Esophagus squamous epithelium (tissue), 5 donors: Measurements from ENCODE around the gene SUN5. TPM values are rescaled to one million over a fixed set of nuclear protein-coding genes. Genes with fewer than 3 reads are reported as not detected.
"Not testable (repeated sequence)": the region's sequence is repeated elsewhere in the genome, so short reads cannot be mapped to it uniquely, and the experiment has no call there.

Experiments
- DNase-seq: peaks from one replicate; lab custom pipeline; 2025; lab: John Stamatoyannopoulos, UW
- H3K27ac ChIP-seq, 4 donors: fragments of 200-600 bp; sonication (generic); one replicate each; pipeline ENCODE4 v1.5.1; 2016 to 2019; ENCODE audit warnings: mild to moderate bottlenecking in 1 of 4
- H3K27me3 ChIP-seq, 4 donors: fragments of 200-600 bp; sonication (generic); 1 replicate in 3 of 4; 2 replicates in 1 of 4; pipeline versions ENCODE4 v1.5.1 to v1.6.0; 2017 to 2021; ENCODE audit warnings: antibody characterized with exemption in 1 of 4
- H3K36me3 ChIP-seq, 3 donors: fragments of 200-600 bp; sonication (generic); one replicate each; pipeline ENCODE4 v1.5.1; 2016 to 2019
- H3K4me1 ChIP-seq, 3 donors: fragments of 200-600 bp; sonication (generic); one replicate each; pipeline ENCODE4 v1.5.1; 2017 to 2019
- H3K4me3 ChIP-seq, 4 donors: fragments of 200-600 bp; sonication (generic); 1 replicate in 3 of 4; 2 replicates in 1 of 4; pipeline ENCODE4 v1.5.1; 2016 to 2019; ENCODE audit warnings: mild to moderate bottlenecking in 2 of 4, moderate library complexity in 1 of 4
- H3K9me3 ChIP-seq, 3 donors: fragments of 200-600 bp; sonication (generic); one replicate each; pipeline ENCODE4 v1.5.1; 2016 to 2019
- CTCF ChIP-seq, 6 experiments: fragments of 450-650 bp in 4 of 6; fragments of 200-600 bp in 2 of 6; sonication (generic) in 2 of 6; IDR thresholded peaks; one replicate each; pipeline ENCODE4 v1.5.1; 2016 to 2019; ENCODE audit warnings: antibody characterized with exemption in 6 of 6, mild to moderate bottlenecking in 4 of 6, moderate library complexity in 4 of 6
- POLR2A ChIP-seq, 4 donors: fragments of 450-650 bp; IDR thresholded peaks; one replicate each; pipeline ENCODE4 v1.6.1; 2017; ENCODE audit warnings: antibody characterized with exemption in 4 of 4, mild to moderate bottlenecking in 4 of 4, moderate library complexity in 3 of 4
- WGBS, 2 donors: methylation state at CpG; one replicate each; pipeline ENCODE4 v1.1.5; 2018; 5-methylcytosine and 5-hydroxymethylcytosine counted together
- intact Hi-C: fragments of 100-400 bp; cut with DNase I; formaldehyde crosslinking; loops from one replicate; pipeline ENCODE4 v1.15.0; 2022
- total RNA-seq, 4 donors: library from RNA; depleted of rRNA; stranded (reverse); fragments of >200 nt; gene quantifications; one replicate each; pipeline ENCODE4 v1.1.0, GENCODE V29; 2016
- donor health status: DM: yes; HTN: yes; CAD: no.

SUN5 gene
- total RNA-seq, 4 donors from 2014 or later, result not detected

- Histone ChIP-seq H3K27ac (no peak overlapping the region), H3K27me3 (peaks cover 0 to 4% (median 0%) of the 10 kb centered on the region in 4 donors), H3K4me3 (no peak overlapping the region), H3K9me3 (peaks cover 0 to 8% (median 0%) of the 10 kb centered on the region in 3 donors), H3K4me1 (no peaks in the 10 kb centered on the region), H3K36me3 (no peaks in the 10 kb centered on the region)
- no peak for DNase-seq
- TF ChIP-seq POLR2A (IDR thresholded peaks at IDR 0.05) (no peak), CTCF (IDR thresholded peaks at IDR 0.05) (no peak)
- intact Hi-C loops, result no loop called here
Measured at GRCh38 chr20:32960222-32960518, 44.1 kb downstream of the SUN5 start.

DNA sequence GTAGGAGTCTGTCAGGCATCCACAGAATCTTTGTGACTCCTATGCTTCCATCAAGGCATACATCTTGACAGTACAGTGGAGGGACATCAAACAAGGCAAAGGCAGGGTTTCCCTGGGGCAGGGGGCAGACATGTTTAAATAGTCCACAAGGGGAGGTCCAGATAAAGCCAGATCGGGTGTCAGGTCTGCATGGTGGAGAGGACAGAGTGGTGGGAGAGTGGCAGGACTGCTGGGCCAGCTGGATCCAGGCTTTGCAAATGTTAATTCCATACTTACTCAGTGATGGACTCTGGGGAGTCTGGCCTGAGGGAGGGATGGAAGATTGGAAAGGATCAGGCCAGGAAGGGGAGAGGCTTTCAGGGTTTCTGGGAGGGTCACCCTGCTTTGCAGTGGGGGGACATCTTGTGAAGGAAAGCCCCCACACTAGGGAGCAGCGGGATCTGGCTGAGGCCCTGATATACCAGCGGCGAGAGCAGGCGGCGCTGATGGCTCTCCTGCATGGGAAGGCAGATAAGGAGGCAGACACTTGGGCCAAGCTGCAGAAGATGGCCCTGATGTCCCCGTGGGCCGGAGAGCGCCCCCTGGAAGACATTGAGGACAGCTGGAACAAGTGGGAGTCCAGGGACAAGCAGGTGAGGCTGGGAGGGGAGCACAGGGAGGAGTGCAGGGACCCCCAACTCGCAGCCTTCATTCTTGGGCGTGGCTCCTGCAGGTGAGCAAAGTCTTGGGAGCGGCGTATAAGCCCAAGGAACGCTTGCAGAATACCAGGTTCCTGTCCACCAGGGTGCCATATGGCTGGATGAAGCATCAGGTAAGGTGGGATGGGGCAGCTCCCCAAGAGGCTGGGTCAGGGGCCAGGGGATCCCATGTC lies 44.6 kb downstream of the SUN5 start:
- no peak overlapping the region for H3K4me3 ChIP-seq
- intact Hi-C loops, result no loop called here
- TF ChIP-seq CTCF (IDR thresholded peaks at IDR 0.05) (no peak), POLR2A (IDR thresholded peaks at IDR 0.05) (no peak)
- WGBS, 2 donors, result 76 to 86% methylated on average over 9 to 11 of the region's 14 CpGs
- H3K4me1 ChIP-seq, result no peaks in the 10 kb centered on the region
- no peak overlapping the region for H3K27ac ChIP-seq
- peaks cover 0 to 8% (median 0%) of the 10 kb centered on the region in 4 donors for H3K27me3 ChIP-seq
- no peak for DNase-seq
- H3K9me3 ChIP-seq, result peaks cover 0 to 8% (median 0%) of the 10 kb centered on the region in 3 donors
- no peaks in the 10 kb centered on the region for H3K36me3 ChIP-seq

DNA sequence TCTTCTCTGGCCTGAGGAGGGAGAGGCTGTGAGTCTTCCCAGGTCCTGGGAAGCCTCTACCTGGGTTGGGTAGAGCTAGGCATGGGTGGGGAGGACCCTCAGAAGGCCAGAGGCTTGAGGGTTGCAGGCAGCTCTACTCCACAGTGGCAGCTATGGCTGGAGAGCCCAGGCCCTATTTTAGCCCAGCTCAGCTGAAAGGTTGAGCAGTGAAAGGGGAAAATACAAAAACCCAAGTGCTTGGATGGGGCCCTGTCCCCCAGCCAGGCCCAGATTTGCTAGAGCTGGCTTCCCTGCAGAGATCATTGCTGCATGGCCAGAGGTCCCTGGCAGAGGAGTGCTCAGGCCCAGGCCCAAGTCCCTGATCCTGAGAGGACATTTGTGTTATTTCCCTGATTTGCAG lies 45.7 kb downstream of the SUN5 start:
- Histone ChIP-seq H3K4me3 (no peak overlapping the region), H3K36me3 (no peaks in the 10 kb centered on the region), H3K9me3 (peaks cover 0 to 8% (median 0%) of the 10 kb centered on the region in 3 donors), H3K27ac (no peak overlapping the region), H3K27me3 (peaks cover 0 to 15% (median 0%) of the 10 kb centered on the region in 4 donors), H3K4me1 (no peaks in the 10 kb centered on the region)
- intact Hi-C loops, result no loop called here
- TF ChIP-seq POLR2A (IDR thresholded peaks at IDR 0.05), result no peak
- no peak for TF ChIP-seq CTCF (IDR thresholded peaks at IDR 0.05)
- no peak for DNase-seq

DNA sequence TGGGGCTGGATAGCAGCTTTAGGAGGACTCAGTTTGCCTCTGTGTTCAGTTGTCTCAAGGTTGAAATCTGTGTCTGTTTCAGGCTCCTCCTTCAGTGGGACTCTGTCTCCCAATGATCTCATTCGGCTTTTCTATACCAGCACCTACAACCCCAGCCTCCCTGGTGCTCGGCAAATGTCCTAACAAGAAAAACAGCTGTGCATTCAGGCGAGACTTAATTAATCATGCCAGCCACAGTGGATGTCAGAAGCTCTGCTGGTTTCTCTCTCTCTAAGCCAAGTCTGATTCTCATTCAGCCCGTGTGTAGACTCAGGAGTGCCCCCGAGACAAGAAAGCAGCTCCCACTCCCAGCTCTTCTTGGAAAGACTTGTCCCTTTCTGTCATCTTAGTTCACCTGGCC lies 46.8 kb downstream of the SUN5 start:
- WGBS, 2 donors, result 41 to 60% methylated on average over 5 of the region's 5 CpGs
- Histone ChIP-seq H3K27me3 (peaks cover 0 to 25% (median 0%) of the 10 kb centered on the region in 4 donors), H3K36me3 (no peaks in the 10 kb centered on the region), H3K4me3 (no peak overlapping the region), H3K27ac (no peak overlapping the region), H3K4me1 (no peaks in the 10 kb centered on the region), H3K9me3 (peaks cover 0 to 8% (median 0%) of the 10 kb centered on the region in 3 donors)
- TF ChIP-seq CTCF (IDR thresholded peaks at IDR 0.05), result no peak
- no peak for TF ChIP-seq POLR2A (IDR thresholded peaks at IDR 0.05)
- no peak for DNase-seq
- intact Hi-C loops, result no loop called here

- WGBS, 2 donors, result 13 to 20% methylated on average over 3 to 4 of the region's 4 CpGs
- DNase-seq, H3K4me1 ChIP-seq, H3K4me3 ChIP-seq, H3K36me3 ChIP-seq, intact Hi-C loops, H3K9me3 ChIP-seq, H3K27ac ChIP-seq: not testable (repeated sequence)
- peaks cover 0 to 39% (median 0%) of the 10 kb centered on the region in 4 donors for H3K27me3 ChIP-seq
Measured at GRCh38 chr20:32950539-32950938, 53.7 kb downstream of the SUN5 start.
